Ascending aorta (tissue), 2 donors: Measurements from ENCODE around the gene HYAL4. TPM values are rescaled to one million over a fixed set of nuclear protein-coding genes. Genes with fewer than 3 reads are reported as not detected.
"Not testable (repeated sequence)": the region's sequence is repeated elsewhere in the genome, so short reads cannot be mapped to it uniquely, and the experiment has no call there.

Source experiments
- DNase-seq, 2 donors: peaks; one replicate each; pipeline ENCODE4 v3.0.0-alpha.2; 2019; ENCODE audit warnings: low spot score in 2 of 2
- H3K27ac ChIP-seq, 2 donors: fragments of 200-600 bp; sonication (generic); one replicate each; pipeline ENCODE4 v1.5.1; 2016 to 2017; ENCODE audit warnings: mild to moderate bottlenecking in 1 of 2
- H3K27me3 ChIP-seq: fragments of 200-600 bp; sonication (generic); one replicate; pipeline ENCODE4 v1.5.1; 2017
- H3K36me3 ChIP-seq, 2 donors: fragments of 200-600 bp; sonication (generic); one replicate each; pipeline ENCODE4 v1.5.1; 2016
- H3K4me1 ChIP-seq, 2 donors: fragments of 200-600 bp; sonication (generic); one replicate each; pipeline ENCODE4 v1.5.1; 2016 to 2017; ENCODE audit warnings: mild to moderate bottlenecking in 1 of 2
- H3K4me3 ChIP-seq, 2 donors: fragments of 200-600 bp; sonication (generic); one replicate each; pipeline ENCODE4 v1.5.1; 2016 to 2017; ENCODE audit warnings: mild to moderate bottlenecking in 1 of 2
- H3K9me3 ChIP-seq, 2 donors: fragments of 200-600 bp; sonication (generic); one replicate each; pipeline ENCODE4 v1.5.1; 2016
- intact Hi-C: fragments of 100-400 bp; cut with DNase I; formaldehyde crosslinking; loops from one replicate; pipeline ENCODE4 v1.15.1; 2023
- total RNA-seq: library from RNA; depleted of rRNA; stranded (reverse); fragments of >200 nt; gene quantifications from one replicate; pipeline ENCODE4 v1.1.0, GENCODE V29; 2016
- TF ChIP-seq, protein P1 (sequence below), 3 experiments: fragments of 200-600 bp in 2 of 3; fragments of 450-650 bp in 1 of 3; sonication (generic) in 2 of 3; IDR thresholded peaks; one replicate each; pipeline ENCODE4 v1.5.1; 2016 to 2019; ENCODE audit warnings: antibody characterized with exemption in 3 of 3, mild to moderate bottlenecking in 1 of 3, moderate library complexity in 1 of 3

HYAL4 gene
- total RNA-seq, 1 donor from 2014 or later = not detected

DNA sequence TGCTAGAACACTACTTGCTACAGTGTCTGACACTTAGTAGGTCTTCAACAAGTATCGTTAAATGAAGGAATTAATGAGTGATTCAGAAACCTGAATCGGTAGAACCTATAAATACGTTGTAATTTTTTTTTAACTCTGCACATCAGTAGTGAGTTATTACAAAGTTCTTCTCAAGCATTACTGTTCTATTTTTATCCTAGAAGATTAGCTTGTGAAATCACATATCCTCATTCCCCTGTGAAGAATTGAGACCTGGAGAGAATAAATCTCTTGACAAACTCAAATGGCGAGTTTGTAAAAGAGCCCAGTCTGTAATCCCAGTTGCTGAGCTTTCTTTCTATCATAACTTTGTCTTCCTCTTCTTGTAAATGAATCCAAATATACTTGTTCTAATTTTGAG is 34.7 kb downstream of the HYAL4 start:
- Histone ChIP-seq H3K4me1 (no peaks in the 10 kb centered on the region), H3K9me3 (no peaks in the 10 kb centered on the region), H3K27me3 (no peaks in the 10 kb centered on the region), H3K36me3 (no peaks in the 10 kb centered on the region), H3K4me3 (no peak overlapping the region), H3K27ac (no peak overlapping the region)
- intact Hi-C loops = no loop called here
- DNase-seq = no peak
- TF ChIP-seq, protein P1, sequence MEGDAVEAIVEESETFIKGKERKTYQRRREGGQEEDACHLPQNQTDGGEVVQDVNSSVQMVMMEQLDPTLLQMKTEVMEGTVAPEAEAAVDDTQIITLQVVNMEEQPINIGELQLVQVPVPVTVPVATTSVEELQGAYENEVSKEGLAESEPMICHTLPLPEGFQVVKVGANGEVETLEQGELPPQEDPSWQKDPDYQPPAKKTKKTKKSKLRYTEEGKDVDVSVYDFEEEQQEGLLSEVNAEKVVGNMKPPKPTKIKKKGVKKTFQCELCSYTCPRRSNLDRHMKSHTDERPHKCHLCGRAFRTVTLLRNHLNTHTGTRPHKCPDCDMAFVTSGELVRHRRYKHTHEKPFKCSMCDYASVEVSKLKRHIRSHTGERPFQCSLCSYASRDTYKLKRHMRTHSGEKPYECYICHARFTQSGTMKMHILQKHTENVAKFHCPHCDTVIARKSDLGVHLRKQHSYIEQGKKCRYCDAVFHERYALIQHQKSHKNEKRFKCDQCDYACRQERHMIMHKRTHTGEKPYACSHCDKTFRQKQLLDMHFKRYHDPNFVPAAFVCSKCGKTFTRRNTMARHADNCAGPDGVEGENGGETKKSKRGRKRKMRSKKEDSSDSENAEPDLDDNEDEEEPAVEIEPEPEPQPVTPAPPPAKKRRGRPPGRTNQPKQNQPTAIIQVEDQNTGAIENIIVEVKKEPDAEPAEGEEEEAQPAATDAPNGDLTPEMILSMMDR (IDR thresholded peaks at IDR 0.05) = no peak

DNA sequence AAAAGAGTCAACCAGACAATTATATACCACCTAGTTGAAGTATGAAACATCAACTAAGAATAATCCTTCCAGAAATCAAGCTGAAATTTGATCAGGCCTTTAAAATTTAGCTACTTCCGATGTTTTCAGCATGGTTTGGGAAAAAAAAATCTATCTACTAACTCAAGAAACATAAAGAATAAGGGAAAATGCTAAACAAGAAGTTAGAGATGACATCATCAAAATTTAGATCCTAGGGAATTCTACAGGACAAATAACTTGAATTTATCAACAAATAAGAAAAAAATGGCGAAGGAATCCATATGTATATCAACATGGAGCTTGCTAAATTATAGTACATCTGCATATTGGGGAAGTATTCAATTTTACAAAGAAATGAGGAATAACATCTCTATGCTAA is 36.3 kb downstream of the HYAL4 start:
- TF ChIP-seq, protein P1 (IDR thresholded peaks at IDR 0.05) = no peak
- no peak for DNase-seq
- H3K36me3 ChIP-seq = no peaks in the 10 kb centered on the region
- intact Hi-C loops = no loop called here
- no peak overlapping the region for H3K4me3 ChIP-seq
- no peak overlapping the region for H3K27ac ChIP-seq
- no peaks in the 10 kb centered on the region for H3K4me1 ChIP-seq
- H3K9me3 ChIP-seq = no peaks in the 10 kb centered on the region
- no peaks in the 10 kb centered on the region for H3K27me3 ChIP-seq

DNA sequence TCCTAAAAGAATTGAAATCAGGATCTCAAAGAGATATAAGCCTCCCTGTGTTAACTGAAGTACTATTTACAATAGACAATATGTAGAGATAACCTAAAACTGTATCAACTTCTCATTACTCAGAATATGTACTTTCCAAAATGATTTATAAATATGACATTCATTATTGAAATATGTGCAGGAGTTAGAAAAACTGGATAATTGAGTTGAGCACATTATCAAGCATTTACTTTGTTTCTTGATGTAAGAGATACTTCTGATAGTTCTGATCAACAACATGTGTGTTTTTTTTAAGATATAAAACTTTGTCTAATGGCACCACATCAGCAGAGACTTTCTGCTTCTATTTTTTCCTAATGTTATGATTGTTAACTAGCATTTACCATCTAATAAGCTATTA is 38.2 kb downstream of the HYAL4 start:
- Histone ChIP-seq H3K4me3 (no peak overlapping the region), H3K27ac (no peak overlapping the region), H3K27me3 (no peaks in the 10 kb centered on the region), H3K36me3 (no peaks in the 10 kb centered on the region), H3K4me1 (no peaks in the 10 kb centered on the region), H3K9me3 (no peaks in the 10 kb centered on the region)
- intact Hi-C loops = no loop called here
- TF ChIP-seq, protein P1 (IDR thresholded peaks at IDR 0.05) = no peak
- no peak for DNase-seq

DNA sequence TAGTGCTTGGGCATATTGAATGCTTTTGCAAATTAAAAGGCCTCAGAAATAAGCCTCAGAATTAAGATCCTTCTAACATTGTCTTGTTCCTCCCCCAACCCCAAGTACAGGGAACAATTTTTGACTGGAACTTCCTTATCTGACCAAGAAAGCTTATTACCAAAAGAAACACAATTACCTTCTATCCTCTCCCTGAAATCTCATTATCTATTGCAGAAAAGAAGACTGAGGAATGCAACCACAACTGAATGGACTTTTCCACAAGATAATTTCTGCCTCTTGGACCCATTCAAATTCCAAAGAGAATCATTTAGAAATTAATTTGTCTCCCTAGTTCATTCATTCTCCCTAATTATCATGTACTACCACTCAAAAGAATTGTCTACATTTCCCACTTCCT is 43.2 kb downstream of the HYAL4 start:
- intact Hi-C loops = no loop called here
- H3K4me3 ChIP-seq = no peak overlapping the region

DNA sequence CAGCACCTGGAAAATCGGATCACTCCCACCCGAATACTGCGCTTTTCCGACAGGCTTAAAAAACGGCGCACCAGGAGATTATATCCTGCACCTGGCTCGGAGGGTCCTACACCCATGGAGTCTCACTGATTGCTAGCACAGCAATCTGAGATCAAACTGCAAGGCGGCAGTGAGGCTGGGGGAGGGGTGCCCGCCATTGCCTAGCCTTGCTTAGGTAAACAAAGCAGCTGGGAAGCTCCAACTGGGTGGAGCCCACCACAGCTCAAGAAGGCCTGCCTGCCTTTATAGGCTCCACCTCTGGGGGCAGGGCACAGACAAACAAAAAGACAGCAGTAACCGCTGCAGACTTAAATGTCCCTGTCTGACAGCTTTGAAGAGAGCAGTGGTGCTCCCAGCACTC is 49.8 kb downstream of the HYAL4 start:
- H3K9me3 ChIP-seq = peaks cover 0 to 13% of the 10 kb centered on the region in 2 donors
- H3K36me3 ChIP-seq, DNase-seq, intact Hi-C loops, H3K27me3 ChIP-seq, H3K4me3 ChIP-seq, H3K4me1 ChIP-seq, H3K27ac ChIP-seq: not testable (repeated sequence)

More for the DNA sequence above, 43.2 kb downstream of the HYAL4 start:
- no peak for DNase-seq
- Histone ChIP-seq H3K36me3 (no peaks in the 10 kb centered on the region), H3K27ac (no peak overlapping the region), H3K27me3 (no peaks in the 10 kb centered on the region), H3K4me1 (no peaks in the 10 kb centered on the region), H3K9me3 (peaks cover 0 to 10% of the 10 kb centered on the region in 2 donors)
- TF ChIP-seq, protein P1 (IDR thresholded peaks at IDR 0.05) = no peak

DNA sequence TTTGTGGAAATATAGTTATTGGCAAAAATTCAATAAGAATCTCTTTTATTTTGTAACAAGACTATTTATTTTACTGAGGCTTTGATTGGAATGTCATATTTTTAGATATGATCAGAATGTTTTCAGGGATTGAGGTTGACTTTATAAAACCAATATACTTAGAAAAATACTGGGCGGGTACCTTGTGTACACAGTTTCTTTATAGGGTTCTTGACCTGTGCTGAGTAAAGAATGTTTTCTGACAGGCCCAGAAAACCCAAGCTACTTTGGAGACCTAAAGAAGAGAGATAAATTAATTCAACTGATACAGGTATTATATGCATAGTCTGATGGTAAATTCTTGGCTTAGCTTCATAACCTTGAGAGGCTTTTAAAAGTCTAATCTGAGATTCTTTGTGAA is 56.1 kb downstream of the HYAL4 start:
- Histone ChIP-seq H3K4me1 (no peaks in the 10 kb centered on the region), H3K36me3 (no peaks in the 10 kb centered on the region), H3K27ac (no peak overlapping the region), H3K4me3 (no peak overlapping the region), H3K9me3 (no peaks in the 10 kb centered on the region), H3K27me3 (no peaks in the 10 kb centered on the region)
- DNase-seq = no peak
- intact Hi-C loops = no loop called here
- TF ChIP-seq, protein P1 (IDR thresholded peaks at IDR 0.05) = no peak
